ENCODE data around the gene SDK2. TPM values are rescaled to one million over a fixed set of nuclear protein-coding genes. Genes with fewer than 3 reads are reported as not detected.

Gene SDK2
- under 1 TPM; 0.26 to 0.33 TPM for total RNA-seq

GRCh38 chr17:73644145-73645049 is at the start of gene SDK2:
SDK2 (minus strand) TSS chr17:73644445; CDS start chr17:73644088, 357 bp downstream.
- intact Hi-C loops (cut with DNase I) = no loop called here
- no peak within 1 kb of the TSS for H3K27ac ChIP-seq
- no peaks in the 10 kb centered on the region for H3K36me3 ChIP-seq (replicated peaks in 1 of 2; ENCODE audit: insufficient read depth in 1 of 2, low read depth in 2 of 2)
- peak; percentile 7 for ATAC-seq
- TF ChIP-seq, protein P1, sequence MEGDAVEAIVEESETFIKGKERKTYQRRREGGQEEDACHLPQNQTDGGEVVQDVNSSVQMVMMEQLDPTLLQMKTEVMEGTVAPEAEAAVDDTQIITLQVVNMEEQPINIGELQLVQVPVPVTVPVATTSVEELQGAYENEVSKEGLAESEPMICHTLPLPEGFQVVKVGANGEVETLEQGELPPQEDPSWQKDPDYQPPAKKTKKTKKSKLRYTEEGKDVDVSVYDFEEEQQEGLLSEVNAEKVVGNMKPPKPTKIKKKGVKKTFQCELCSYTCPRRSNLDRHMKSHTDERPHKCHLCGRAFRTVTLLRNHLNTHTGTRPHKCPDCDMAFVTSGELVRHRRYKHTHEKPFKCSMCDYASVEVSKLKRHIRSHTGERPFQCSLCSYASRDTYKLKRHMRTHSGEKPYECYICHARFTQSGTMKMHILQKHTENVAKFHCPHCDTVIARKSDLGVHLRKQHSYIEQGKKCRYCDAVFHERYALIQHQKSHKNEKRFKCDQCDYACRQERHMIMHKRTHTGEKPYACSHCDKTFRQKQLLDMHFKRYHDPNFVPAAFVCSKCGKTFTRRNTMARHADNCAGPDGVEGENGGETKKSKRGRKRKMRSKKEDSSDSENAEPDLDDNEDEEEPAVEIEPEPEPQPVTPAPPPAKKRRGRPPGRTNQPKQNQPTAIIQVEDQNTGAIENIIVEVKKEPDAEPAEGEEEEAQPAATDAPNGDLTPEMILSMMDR (IDR thresholded peaks at IDR 0.05) = no peak
- no peak for TF ChIP-seq POLR2A (IDR thresholded peaks at IDR 0.05)
- DNase-seq = no peak
- peaks cover 26% of the 10 kb centered on the region for H3K4me1 ChIP-seq
- WGBS, 2 donors = 1% methylated on average over 44 to 97 of the region's 105 CpGs
- no peaks in the 10 kb centered on the region for H3K9me3 ChIP-seq
- H3K27me3 ChIP-seq = peaks cover 0 to 31% of the 10 kb centered on the region in 2 donors
- H3K4me3 ChIP-seq = no peak within 1 kb of the TSS

DNA sequence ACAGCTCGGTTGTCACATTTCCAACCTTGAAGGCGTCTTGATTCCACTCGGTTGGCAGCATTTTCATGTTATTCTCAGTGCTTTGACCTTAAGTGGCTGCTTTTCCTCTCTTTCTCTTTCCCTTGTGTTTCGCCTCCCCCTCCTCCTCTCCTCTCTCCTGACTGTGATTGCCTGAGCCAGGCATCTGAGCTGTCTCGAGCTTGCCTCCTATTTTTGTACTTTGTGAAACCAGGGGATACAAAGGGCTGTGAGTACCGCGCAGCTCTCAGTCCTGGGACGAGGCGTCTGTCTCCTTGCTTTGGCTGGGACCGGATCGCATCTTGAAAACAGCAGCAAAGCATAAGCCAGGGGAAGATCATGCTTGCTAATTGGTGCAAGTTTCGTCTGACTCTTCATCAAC is 48.8 kb upstream of the SDK2 start:
- H3K4me3 ChIP-seq = no peak overlapping the region
- H3K27me3 ChIP-seq = no peaks in the 10 kb centered on the region
- intact Hi-C loops (cut with DNase I) = no loop called here
- H3K9me3 ChIP-seq = no peaks in the 10 kb centered on the region
- ATAC-seq (no peak), DNase-seq (no peak)
- no peaks in the 10 kb centered on the region for H3K4me1 ChIP-seq
- WGBS, 2 donors = 69 to 72% methylated on average over 12 of the region's 12 CpGs
- TF ChIP-seq, protein P1 (IDR thresholded peaks at IDR 0.05) = no peak
- TF ChIP-seq POLR2A (IDR thresholded peaks at IDR 0.05) = no peak
- no peak overlapping the region for H3K27ac ChIP-seq
- H3K36me3 ChIP-seq (replicated peaks in 1 of 2; ENCODE audit: insufficient read depth in 1 of 2, low read depth in 2 of 2) = no peaks in the 10 kb centered on the region

GRCh38 chr17:73691321-73691766 is 47.1 kb upstream of the SDK2 start:
- no peaks in the 10 kb centered on the region for H3K4me1 ChIP-seq
- intact Hi-C loops (cut with DNase I) = no loop called here
- ATAC-seq = no peak
- H3K36me3 ChIP-seq (replicated peaks in 1 of 2; ENCODE audit: insufficient read depth in 1 of 2, low read depth in 2 of 2) = no peaks in the 10 kb centered on the region
- 45 to 48% methylated on average over 10 of the region's 10 CpGs for WGBS, 2 donors
- H3K27ac ChIP-seq = no peak overlapping the region
- no peaks in the 10 kb centered on the region for H3K27me3 ChIP-seq
- no peaks in the 10 kb centered on the region for H3K9me3 ChIP-seq
- no peak for DNase-seq
- TF ChIP-seq, protein P1 (IDR thresholded peaks at IDR 0.05) = no peak
- no peak for TF ChIP-seq POLR2A (IDR thresholded peaks at IDR 0.05)
- no peak overlapping the region for H3K4me3 ChIP-seq

- H3K27me3 ChIP-seq = no peaks in the 10 kb centered on the region
- H3K27ac ChIP-seq = no peak overlapping the region
- no peaks in the 10 kb centered on the region for H3K4me1 ChIP-seq
- no peaks in the 10 kb centered on the region for H3K36me3 ChIP-seq (replicated peaks in 1 of 2; ENCODE audit: insufficient read depth in 1 of 2, low read depth in 2 of 2)
- no peaks in the 10 kb centered on the region for H3K9me3 ChIP-seq
- intact Hi-C loops (cut with DNase I) = no loop called here
- WGBS, 2 donors = 45 to 53% methylated on average over 10 of the region's 10 CpGs
- TF ChIP-seq, protein P1 (IDR thresholded peaks at IDR 0.05) = no peak
- TF ChIP-seq POLR2A (IDR thresholded peaks at IDR 0.05) = no peak
- H3K4me3 ChIP-seq = no peak overlapping the region
- ATAC-seq = no peak
- DNase-seq = no peak
Measured at GRCh38 chr17:73690676-73691075, 46.4 kb upstream of the SDK2 start.
